ENCODE data around the gene MTHFD1L.

DNA sequence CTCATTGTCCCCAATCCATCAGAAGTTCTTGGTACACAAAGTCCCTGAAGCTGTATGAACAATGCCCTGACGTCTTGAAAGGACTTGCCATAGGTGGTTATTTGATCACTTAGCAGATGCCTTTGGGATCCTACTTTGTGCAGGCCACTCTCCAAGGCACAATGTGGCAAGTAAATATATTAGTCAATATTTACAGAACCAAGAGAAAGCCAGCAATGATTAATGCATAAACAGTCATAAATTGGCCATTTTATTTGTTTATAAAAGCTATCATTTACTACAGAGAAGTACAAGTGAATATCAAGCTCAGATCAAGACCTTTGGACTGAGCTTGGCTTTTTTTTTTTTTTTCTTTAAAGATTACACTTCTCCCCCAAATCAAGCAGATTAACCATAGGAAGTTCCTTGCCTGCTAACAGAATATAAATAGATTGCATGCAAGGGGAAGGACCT lies 161.8 kb downstream of the MTHFD1L start:
- TF ChIP-seq, protein P1, sequence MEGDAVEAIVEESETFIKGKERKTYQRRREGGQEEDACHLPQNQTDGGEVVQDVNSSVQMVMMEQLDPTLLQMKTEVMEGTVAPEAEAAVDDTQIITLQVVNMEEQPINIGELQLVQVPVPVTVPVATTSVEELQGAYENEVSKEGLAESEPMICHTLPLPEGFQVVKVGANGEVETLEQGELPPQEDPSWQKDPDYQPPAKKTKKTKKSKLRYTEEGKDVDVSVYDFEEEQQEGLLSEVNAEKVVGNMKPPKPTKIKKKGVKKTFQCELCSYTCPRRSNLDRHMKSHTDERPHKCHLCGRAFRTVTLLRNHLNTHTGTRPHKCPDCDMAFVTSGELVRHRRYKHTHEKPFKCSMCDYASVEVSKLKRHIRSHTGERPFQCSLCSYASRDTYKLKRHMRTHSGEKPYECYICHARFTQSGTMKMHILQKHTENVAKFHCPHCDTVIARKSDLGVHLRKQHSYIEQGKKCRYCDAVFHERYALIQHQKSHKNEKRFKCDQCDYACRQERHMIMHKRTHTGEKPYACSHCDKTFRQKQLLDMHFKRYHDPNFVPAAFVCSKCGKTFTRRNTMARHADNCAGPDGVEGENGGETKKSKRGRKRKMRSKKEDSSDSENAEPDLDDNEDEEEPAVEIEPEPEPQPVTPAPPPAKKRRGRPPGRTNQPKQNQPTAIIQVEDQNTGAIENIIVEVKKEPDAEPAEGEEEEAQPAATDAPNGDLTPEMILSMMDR (IDR thresholded peaks at IDR 0.05; ENCODE audit: extremely low read depth in 1 of 2, insufficient read depth in 1 of 2, low read depth in 1 of 2, low read length in 2 of 2) = no peak
- TF ChIP-seq, protein P2, sequence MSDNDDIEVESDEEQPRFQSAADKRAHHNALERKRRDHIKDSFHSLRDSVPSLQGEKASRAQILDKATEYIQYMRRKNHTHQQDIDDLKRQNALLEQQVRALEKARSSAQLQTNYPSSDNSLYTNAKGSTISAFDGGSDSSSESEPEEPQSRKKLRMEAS (IDR thresholded peaks at IDR 0.05; ENCODE audit: insufficient read depth, insufficient read length) = no peak
- TF ChIP-seq EZH2 (IDR thresholded peaks at IDR 0.05; ENCODE audit: borderline replicate concordance, low read depth, low read length, severe bottlenecking) (no peak), POLR2A (IDR thresholded peaks at IDR 0.05; ENCODE audit: low read depth, low read length) (no peak), POLR2AphosphoS5 (IDR thresholded peaks at IDR 0.05; ENCODE audit: insufficient read depth, low read depth, low read length) (no peak), GATA2 (IDR thresholded peaks at IDR 0.05; ENCODE audit: insufficient read depth, insufficient read length, low read depth, low read length) (no peak), JUN (IDR thresholded peaks at IDR 0.05; ENCODE audit: borderline replicate concordance, insufficient read depth, insufficient read length, low read depth) (no peak), MYC (IDR thresholded peaks at IDR 0.05; ENCODE audit: low read depth, low read length) (no peak), FOS (IDR thresholded peaks at IDR 0.05; ENCODE audit: borderline replicate concordance, insufficient read depth, low read length) (no peak)
